Measurements from ENCODE around the gene ACTN3.

- TF ChIP-seq CTCF (IDR thresholded peaks at IDR 0.05) (no peak), POLR2A (IDR thresholded peaks at IDR 0.05) (no peak)
Measured at GRCh38 chr11:66497206-66497605, 49.5 kb upstream of the ACTN3 start.
